CD4-positive, alpha-beta T cell treated with Interleukin-10 for 1 hour (primary cell): ENCODE data around the gene S1PR2.
"Not testable (repeated sequence)": the region's sequence is repeated elsewhere in the genome, so short reads cannot be mapped to it uniquely, and the experiment has no call there.

Experiments
- DNase-seq: peaks from one replicate; pipeline ENCODE4 v3.0.0-alpha.2; 2020

Gene S1PR2

DNA sequence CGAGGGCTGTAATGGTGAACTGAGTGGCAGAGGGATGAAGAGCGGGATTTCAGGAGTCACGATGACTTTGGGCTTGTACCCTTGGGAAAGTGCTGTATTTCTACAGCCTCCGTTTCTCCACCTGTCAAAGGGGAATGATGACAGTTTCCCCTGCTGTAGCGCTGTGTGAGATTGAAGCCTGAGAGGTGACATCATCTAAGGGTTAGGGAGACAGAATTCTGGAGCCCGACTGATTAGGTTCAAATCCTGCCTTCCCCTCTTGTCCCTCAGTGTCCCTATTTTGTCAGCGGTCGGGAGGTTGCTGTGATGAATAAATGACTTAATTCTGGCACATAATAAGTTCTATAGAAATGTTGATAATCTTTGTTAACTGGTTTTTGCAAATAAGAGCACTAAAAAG is 21.6 kb upstream of the S1PR2 start:
- DNase-seq: no peak

DNA sequence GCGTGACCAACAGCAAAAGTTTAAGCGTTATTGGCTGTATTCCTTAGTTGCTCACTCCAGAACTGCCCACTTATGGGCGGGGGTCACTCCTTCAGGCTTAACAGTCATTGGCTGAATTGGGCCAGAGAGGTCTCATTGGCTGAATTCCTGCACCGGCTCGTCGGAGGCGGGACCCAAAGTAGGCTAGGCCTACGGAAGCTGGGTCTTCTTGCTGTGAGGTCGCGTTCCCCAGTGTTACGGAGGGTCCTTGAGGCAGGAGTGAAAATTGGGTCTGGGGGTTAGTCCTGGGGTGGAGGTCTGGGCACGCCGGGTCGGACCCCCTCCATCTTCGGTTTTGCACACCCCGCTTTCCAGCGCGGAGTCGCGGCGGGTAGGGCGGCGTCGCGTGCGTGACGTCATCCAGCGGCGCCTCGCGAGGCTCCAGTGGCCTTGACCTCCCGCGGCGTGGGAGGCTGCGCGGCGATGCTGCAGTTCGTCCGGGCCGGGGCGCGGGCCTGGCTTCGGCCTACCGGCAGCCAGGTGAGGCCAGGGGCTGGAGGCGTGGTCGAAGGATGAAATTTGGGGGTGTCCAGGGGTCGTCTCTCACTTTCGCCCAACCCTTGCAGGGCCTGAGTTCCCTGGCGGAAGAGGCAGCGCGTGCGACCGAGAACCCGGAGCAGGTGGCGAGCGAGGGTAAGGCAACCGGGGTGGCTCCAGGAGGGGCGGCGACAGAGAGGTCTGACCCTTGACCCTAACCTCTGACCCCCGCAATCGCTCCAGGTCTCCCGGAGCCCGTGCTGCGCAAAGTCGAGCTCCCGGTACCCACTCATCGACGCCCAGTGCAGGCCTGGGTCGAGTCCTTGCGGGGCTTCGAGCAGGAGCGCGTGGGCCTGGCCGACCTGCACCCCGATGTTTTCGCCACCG is 20.9 kb upstream of the S1PR2 start, which contains the start of gene MRPL4:
TSS of gene MRPL4 (plus strand) at position 423 of the 903 bp plus-strand sequence. CDS start at position 463, 40 bp downstream.
- peak; percentile 98 for DNase-seq

DNA sequence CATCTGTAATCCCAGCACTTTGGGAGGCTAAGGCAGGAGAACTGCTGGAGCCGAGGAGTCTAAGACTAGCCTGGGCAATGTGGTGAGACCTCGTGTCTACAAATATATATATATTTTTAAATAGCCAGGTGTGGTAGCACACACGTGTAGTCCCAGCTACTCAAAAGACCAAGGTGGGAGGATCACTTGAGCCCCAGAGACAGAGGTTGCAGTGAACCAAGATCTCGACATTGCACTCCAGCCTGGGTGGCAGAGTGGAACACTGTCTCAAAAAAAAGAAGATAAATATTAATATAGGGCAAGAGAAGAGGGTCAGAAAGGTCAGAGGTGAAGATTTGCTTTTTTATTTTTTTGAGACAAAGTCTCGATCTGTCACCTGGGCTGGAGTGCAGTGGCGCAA is 15.4 kb upstream of the S1PR2 start:
- no peak for DNase-seq

DNA sequence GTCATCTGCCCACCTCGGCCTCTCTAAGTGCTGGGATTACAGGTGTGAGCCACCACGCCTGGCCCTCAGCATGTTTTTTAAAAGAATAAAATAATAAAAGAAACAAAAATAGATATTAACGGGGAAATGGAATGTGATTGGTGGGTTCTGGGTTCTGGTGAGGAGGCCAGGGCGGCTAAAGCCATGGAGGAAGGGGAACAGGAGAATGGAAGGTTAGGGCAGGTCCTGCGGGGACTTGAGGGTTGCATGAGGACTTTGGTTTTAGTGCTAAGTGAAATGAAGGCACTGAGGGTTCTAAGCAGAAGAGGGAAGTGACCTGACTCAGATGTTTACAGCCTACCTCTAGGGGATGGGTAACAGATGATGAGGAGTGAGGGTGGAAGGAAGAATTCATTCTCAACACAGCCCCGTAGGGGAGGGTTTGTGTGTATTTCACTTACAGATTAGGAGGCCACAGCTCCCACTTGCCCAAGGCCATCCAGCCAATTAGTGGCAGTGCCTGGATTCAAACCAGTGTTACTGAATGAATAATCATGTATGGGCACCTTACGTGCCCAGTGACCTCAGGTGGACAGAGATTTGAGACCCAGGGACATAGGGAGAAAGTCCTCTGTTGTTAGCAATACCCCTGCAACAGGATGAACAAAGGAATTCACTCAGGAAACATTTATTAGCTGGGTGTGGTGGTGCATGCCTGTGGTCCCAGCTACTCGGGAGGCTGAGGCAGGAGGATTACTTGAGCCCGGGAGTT is 14.2 kb upstream of the S1PR2 start:
- DNase-seq: no peak

DNA sequence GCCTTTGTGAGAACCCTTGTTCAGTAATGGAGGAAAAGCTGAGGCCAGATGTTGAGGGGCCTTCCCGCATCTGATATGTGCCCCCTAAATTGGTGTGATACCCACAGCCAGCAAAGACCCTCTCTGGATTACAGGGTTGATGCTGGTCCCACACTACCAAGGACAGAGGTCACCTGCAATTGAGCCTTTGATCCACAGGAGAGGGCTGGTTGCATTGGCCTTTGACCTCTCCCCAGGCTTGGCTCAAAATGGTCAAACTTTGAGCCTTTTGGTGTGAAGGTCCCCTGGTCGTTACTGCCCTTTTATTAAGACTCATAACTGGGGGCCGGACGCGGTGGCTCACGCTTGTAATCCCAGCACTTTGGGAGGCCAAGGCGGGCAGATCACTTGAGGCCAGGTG is 12.5 kb upstream of the S1PR2 start:
- DNase-seq: no peak

DNA sequence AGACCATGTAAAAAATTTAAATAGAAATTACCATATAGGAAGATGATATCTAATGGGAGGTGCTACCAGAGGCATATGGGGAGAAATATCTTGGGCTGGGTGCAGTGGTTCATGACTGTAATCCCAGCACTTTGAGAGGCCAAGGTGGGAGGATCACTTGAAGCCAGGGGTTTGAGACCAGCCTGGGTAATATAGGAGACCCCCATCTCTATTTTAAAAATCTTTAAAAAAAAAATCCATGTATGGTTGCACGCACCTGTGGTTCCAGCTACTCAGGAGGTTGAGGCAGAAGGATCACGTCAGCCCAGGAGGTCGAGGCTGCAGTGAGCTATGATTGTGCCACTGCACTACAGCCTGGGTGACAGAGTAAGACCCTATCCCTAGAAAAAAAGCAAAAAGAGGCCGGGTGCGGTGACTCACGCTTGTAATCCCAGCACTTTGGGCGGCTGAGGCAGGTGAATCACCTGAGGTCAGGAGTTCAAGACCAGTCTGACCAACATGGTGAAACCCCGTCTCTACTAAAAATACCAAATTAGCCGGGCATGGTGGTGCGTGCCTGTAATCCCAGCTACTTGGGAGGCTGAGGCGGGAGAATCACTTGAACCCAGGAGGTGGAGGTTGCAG is 10.8 kb upstream of the S1PR2 start:
- DNase-seq: not testable (repeated sequence)

DNA sequence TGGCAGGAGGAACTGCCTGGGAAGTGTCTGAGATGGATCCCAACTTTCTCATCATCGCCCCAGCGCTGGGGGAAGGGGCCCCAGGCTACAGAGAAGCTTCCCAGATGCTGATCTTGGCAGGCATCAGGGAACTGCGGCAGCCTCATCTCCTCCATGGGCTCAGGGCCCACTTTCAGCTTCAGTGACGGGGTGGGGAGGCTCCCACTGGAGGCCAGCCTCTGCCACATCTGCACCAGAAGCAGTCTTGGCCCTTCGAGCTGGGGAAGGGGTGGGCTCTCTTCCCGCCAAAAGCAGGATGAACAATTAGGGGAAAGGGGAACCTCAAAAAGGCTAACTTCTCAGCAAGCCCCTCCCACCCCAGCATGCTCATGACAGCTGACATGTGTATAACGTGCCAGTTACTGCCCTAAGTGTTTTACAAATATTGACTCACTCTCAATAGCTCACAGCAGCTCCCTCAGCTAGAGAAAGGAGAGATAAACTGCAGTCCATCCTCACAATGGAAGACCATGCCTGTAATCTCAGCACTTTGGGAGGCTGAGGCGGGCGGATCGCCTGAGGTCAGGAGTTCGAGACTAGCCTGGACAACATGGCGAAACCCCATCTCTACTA is 7.1 kb upstream of the S1PR2 start:
- DNase-seq: no peak

DNA sequence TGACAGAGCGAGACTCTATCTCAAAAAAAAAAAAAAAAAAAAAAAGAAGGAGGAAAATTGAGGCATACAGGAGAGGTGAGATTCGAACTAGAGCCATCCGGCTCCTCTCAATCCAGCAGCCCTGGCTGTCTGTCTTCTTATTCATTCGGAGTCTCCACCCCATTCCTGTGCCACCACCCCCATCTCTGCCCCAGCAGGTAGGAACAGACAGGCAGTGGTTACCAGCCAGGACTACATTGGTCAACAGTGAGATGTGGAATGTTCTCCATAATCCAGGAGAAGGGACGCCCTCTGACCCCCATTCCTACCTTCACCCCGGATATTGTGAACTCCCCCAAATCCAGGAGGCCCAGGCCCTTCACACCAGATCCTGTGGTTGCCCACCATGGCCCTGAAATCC is 6.6 kb upstream of the S1PR2 start:
- DNase-seq: no peak

DNA sequence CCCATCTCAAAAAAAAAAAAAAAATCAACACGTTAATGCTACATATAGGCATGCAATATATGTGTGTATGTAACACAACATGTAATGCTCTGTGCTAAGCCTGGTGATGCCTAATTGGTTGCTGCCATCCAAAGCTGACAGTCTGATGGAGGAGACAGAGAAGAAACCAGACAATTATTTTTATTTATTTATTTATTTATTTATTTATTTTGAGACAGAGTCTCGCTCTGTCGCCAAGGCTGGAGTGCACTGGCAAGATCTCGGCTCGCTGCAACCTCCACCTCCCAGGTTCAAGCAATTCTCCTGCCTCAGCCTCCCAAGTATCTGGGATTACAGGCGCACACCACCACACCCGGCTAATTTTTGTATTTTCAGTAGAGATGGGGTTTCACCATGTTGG is 4.3 kb upstream of the S1PR2 start:
- DNase-seq: not testable (repeated sequence)

DNA sequence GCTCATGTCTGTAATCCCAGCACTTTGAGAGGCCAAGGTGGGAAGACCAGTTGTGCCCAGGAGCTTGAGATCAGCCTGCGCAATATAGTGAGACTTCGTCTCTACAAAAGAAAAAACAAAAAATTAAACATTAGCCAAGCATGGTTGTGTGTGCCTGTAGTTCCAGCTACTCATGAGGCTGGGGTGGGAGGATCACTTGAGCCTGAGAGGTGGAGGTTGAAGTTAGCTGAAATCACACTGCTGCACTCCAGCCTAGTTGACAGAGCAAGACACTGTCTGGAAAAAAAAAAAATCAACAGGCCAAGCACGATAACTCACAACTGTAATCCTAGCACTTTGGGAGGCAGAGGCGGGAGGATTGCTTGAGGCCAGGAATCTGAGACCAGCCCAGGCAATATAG is 3.9 kb upstream of the S1PR2 start:
- no peak for DNase-seq

DNA sequence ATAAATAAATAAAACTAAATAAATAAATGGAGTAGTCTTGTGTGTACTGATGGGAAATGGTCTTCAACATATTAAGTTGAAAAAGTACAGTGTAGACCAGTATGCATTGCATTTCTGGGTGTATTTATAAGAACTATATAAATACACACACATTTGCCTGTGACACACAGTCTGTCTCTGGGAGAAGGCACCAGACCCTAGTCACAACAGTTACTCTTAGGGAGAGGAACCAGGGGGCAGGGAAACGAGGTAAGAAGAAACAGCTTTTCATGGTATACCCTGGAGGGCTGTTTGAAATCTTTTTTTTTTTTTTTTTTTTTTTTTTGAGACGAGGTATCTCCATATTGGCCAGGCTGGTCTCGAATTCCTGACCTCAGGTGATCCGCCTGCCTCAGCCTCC is 2.8 kb upstream of the S1PR2 start:
- DNase-seq: no peak

DNA sequence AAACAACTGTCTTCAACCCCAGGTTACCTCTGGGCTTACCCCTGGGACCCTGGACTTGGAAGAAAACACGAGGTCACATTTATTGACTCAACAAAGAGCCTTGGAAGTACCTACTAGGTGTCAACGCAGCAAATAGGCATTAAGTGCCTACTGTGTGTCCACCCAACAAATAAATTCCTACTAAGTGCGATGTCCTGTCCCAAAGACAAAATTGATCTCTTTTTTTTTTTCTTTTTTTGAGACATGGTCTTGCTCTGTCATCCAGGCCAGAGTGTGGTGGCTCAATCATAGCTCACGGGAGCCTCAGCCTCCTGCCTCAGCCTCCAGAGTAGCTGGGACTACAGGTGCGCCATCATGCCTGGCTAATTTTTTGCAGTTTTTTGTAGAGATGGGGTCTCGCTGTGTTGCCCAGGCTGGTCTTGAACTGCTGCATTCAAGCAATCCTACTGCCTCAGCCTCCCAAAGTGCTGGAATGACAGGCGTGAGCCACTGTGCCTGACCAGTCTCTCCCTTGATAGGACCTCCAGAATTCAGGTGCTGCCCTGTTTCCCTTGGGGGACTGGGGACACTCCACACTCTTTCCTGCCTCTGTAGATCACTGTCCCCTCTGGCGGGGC is 589 bp upstream of the S1PR2 start:
- no peak for DNase-seq

DNA sequence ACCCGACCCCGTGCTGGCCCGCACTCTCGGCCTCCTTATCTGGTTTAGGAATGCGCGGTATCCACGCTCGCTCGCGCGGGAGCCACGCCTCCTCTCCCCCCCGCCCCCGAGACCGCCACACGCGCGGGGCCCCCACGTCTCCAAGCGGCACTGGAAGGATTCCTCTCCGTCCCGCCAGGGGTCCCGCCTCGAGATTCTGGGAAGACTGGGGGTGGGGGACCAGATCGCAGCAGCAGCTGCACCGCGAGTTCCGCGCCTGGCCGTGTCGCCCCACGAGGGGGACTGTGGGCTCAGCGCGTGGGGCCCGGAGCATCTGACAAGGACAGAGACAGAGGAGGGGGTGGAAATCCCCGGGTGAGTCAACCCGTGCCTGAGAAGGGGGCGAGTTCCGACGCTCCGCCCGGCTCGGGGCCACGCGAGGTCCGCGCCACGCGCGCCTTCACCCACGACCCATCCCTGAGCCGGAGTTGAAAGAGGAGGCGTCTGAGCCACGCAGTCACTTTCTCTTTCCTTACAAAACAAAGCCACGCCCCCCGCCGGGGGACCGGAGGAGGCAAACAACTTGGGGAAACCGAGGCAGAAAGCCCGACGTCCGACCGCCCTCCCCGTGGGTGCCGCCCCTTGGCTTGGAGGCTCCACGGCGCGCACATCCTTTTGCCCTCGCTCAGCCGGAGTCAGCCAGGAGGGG is 814 bp downstream of the S1PR2 start:
- DNase-seq: peak; percentile 80

DNA sequence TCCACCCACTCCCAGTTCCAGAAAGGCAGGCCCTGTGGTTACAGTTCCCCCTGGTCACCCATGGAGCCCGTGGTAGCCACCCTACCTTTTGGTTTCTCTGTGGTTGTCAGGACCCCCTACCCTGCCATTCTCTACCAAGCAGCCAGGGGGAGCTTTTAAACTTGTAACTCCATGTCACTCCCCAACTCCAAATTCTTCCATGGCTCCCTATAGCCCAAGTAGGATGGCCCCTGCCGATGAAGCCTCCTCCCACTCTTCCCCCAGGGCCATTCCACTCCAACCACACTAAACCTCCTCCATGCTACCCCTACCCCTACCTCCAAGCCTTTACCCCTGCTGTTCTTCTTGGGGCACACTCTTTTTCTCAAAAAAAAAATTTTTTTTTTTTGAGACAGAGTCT is 2.2 kb downstream of the S1PR2 start:
- peak; percentile 73 for DNase-seq

DNA sequence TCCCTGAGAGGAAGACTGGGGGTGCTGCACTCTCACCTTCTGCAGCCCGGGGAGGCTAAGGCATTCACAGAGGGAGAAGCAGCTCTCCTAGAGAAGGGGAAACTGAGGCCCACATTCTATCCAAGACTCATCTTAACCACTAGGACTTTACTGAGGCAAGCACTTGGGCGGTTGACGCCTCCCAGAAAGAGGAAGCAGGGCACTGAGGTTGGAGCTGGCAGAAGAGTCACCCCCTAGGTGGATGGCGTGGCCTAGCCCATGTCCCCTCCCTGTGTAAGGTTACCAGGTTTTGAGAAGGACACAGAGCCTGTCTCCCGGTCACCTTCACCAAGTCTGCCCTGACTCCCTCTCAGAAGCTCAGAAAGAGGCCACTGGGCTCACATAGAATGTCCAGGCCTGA is 2.7 kb downstream of the S1PR2 start:
- DNase-seq: no peak

DNA sequence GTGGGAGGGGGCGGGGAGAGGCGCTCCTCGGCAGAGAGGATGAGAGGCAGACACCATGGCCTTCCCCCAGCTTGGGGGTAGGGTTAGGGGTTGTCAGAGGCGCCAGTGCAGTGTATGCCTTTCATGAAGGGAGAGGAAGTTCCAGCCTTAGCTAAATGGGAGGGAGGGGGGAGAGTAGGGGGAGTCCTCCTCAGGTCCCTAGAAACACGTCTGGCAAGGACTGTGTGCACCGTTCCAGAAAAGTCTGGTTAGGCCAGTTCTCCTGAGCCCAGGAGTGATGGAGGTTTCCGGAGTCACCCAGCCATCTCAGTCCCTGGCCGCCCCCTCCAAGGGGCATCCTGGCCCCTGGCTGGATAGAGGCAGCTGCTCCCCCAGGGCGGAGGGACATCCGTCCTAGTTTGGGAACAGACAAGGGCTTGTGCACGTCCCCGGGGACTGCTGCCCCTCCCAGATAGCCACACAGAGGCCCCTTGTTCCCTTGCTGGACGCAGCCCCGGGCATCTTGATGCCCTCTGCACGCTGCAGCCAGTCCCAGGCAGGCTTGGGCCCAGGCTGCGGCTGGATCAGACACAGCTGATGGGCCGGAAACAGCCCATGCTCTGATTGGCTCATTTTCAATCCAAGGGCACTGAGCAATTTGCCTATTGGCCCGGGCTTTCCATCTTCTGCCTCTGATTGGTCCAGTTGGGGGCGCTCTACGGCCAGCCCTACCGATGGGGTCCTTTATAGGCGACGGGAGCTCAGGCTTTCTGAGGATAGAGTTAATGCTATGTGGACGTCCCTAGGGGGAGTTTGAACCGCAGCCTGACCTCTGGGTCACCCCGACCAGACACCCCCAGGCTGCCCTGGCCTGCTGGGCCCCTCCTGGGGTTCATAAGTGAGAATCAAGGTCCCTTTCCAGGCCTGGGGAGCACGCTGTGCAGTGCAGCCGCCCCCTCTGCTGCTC is 3.8 kb downstream of the S1PR2 start:
- no peak for DNase-seq

DNA sequence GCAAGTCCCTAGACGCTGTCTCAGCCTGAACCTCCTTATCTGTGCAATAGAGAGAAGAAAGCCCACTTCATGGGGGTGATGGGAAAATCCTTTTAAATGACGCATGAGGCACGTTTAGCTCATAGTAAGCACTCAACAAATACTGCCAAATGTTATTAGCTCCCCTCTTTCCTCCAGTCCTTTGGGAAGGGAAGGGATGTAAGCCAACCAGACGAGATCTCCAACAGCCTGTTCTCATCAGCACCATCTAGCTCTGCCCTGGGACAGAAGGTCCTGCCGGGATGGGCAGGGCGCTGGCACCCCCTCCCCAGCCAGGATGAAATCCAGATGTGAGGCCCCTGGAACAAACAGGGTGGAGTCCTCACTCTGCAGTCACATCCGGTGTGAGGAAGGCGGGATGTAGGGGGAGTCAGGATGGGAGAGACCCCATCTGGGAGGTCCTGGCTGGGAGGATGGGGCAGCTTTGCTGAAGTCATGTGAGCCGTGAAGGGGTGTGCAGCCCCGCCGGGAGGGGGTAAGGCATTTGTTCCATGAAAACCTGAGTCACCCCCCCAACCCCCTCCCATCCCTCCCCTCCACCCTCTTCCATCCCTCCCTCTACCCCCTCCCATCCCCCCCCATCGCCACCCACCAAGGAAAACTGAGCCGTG is 4.6 kb downstream of the S1PR2 start:
- no peak for DNase-seq

DNA sequence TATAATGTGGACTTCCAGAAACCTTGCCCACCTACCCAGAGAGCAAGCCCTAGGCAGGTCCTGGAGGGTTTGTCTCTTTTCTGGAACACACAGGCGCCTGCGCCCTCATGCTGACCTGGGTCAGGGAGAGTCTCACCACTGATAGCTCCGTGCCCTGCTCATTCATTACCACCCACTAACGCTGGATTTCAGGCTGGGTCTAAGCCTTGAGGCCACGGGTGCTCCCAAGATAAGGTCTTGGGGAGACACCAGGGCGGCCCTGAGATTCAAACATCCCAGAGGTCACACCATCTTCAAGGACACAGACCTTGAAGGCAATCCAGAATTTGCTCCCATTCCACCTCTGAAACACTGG is 5.1 kb downstream of the S1PR2 start:
- DNase-seq: no peak

DNA sequence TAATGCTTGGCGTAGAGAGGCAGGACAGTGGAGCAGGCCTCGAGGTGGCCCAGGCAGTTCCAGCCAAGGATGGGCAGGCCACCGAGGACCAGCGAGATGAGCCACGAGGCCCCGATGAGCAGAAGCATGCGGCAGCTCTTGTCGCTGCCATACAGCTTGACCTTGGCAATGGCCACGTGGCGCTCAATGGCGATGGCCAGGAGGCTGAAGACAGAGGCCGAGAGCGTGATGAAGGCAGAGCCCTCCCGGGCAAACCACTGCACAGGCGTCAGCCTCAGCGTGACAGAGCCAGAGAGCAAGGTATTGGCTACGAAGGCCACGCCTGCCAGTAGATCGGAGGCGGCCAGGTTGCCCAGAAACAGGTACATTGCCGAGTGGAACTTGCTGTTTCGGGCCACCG is 6.8 kb downstream of the S1PR2 start:
- no peak for DNase-seq

DNA sequence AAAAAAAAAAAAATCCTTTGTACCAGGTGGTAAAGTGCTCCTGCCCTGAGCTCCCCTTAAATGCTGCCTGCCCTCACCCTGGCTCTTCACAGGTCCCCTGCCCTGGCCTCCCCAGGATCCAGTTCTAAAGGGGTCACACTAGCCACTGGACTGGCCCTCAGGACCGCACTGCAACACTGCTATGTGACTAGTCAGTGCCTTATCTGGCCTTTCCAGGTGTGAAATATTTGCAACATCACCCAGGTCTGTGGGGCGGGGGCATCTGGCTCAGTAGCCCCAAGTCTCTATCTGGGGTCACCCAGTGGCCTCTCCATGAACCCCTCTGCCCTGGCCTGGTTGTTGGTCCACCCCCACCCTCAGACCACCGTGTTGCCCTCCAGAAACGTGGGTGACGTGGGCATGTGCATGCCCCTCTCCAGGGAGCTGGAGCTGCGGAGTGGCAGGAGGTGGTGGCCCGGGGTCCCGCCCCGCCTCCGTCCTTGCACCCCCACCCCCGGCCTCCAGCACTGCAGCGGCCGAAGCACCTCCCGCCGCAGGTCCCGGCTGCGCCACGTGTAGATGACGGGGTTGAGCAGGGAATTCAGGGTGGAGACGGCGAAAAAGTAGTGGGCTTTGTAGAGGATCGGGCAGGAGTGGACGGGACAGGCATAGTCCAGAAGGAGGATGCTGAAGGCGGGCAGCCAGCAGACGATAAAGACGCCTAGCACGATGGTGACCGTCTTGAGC is 7.5 kb downstream of the S1PR2 start:
- no peak for DNase-seq
